Nephron (organoid): ENCODE data around the gene CCNT1.

Experiments used
- H3K27ac Mint-ChIP-seq, 3 experiments: 2 replicates each; pipeline ENCODE4 v1.8.0; 2020; ENCODE audit warnings: mixed read lengths in 3 of 3, mild to moderate bottlenecking in 2 of 3, moderate library complexity in 1 of 3
- H3K27me3 Mint-ChIP-seq: 2 replicates; pipeline ENCODE4 v1.8.0; 2021; ENCODE audit warnings: low read depth, mild to moderate bottlenecking, moderate library complexity, mixed read lengths
- H3K36me3 Mint-ChIP-seq: 2 replicates; pipeline ENCODE4 v1.8.0; 2020; ENCODE audit warnings: low read depth, mixed read lengths
- H3K4me1 Mint-ChIP-seq: 2 replicates; pipeline ENCODE4 v1.8.0; 2020; ENCODE audit warnings: mixed read lengths
- H3K4me3 Mint-ChIP-seq, 3 experiments: 2 replicates each; pipeline ENCODE4 v1.8.0; 2020; ENCODE audit warnings: mild to moderate bottlenecking in 3 of 3, mixed read lengths in 3 of 3, moderate library complexity in 2 of 3
- H3K9me3 Mint-ChIP-seq: 2 replicates; pipeline ENCODE4 v1.8.0; 2020; ENCODE audit warnings: mixed read lengths
- CTCF ChIP-seq, 3 experiments: fragments of 200-600 bp; sonication (generic); IDR thresholded peaks; one replicate each; pipeline ENCODE4 v1.5.0; 2021; ENCODE audit warnings: antibody characterized with exemption in 3 of 3; ENCODE audit not compliant: unreplicated experiment in 3 of 3

Gene CCNT1

GRCh38 chr12:48690436-48690835, 26.1 kb downstream of the CCNT1 start:
- H3K27me3 Mint-ChIP-seq = no peaks in the 10 kb centered on the region
- peaks cover 27% of the 10 kb centered on the region for H3K4me1 Mint-ChIP-seq
- peak overlapping the region; percentile 24 to 82 (median 44) for H3K27ac Mint-ChIP-seq
- no peaks in the 10 kb centered on the region for H3K9me3 Mint-ChIP-seq
- no peak for TF ChIP-seq CTCF (IDR thresholded peaks at IDR 0.05; ENCODE audit: unreplicated experiment in 3 of 3)
- H3K4me3 Mint-ChIP-seq = no peak overlapping the region
- peaks cover 62% of the 10 kb centered on the region for H3K36me3 Mint-ChIP-seq

- Mint-ChIP-seq H3K27me3 (no peaks in the 10 kb centered on the region), H3K4me1 (peaks cover 24% of the 10 kb centered on the region), H3K4me3 (no peak overlapping the region)
Measured at GRCh38 chr12:48688836-48689235, 27.7 kb downstream of the CCNT1 start.

GRCh38 chr12:48687592-48687991, 28.9 kb downstream of the CCNT1 start:
- no peak for TF ChIP-seq CTCF (IDR thresholded peaks at IDR 0.05; ENCODE audit: unreplicated experiment in 3 of 3)
- Mint-ChIP-seq H3K4me1 (peaks cover 24% of the 10 kb centered on the region), H3K36me3 (peaks cover 37% of the 10 kb centered on the region), H3K27me3 (no peaks in the 10 kb centered on the region), H3K27ac (no peak overlapping the region), H3K4me3 (no peak overlapping the region), H3K9me3 (no peaks in the 10 kb centered on the region)

More at GRCh38 chr12:48688836-48689235, 27.7 kb downstream of the CCNT1 start:
- no peak for TF ChIP-seq CTCF (IDR thresholded peaks at IDR 0.05; ENCODE audit: unreplicated experiment in 3 of 3)
- Mint-ChIP-seq H3K36me3 (peaks cover 49% of the 10 kb centered on the region), H3K27ac (peak overlapping the region in 1 of 3 experiments; percentile 31), H3K9me3 (no peaks in the 10 kb centered on the region)

GRCh38 chr12:48686615-48687334, 29.7 kb downstream of the CCNT1 start:
- H3K4me1 Mint-ChIP-seq = peaks cover 22% of the 10 kb centered on the region
- peaks cover 29% of the 10 kb centered on the region for H3K36me3 Mint-ChIP-seq
- no peaks in the 10 kb centered on the region for H3K9me3 Mint-ChIP-seq
- H3K27me3 Mint-ChIP-seq = no peaks in the 10 kb centered on the region
- TF ChIP-seq CTCF (IDR thresholded peaks at IDR 0.05; ENCODE audit: unreplicated experiment in 3 of 3) = no peak
- no peak overlapping the region for H3K27ac Mint-ChIP-seq
- H3K4me3 Mint-ChIP-seq = no peak overlapping the region

GRCh38 chr12:48686037-48686595, 30.4 kb downstream of the CCNT1 start:
- H3K27ac Mint-ChIP-seq = no peak overlapping the region
- H3K36me3 Mint-ChIP-seq = peaks cover 30% of the 10 kb centered on the region
- no peaks in the 10 kb centered on the region for H3K27me3 Mint-ChIP-seq
- H3K9me3 Mint-ChIP-seq = no peaks in the 10 kb centered on the region
- TF ChIP-seq CTCF (IDR thresholded peaks at IDR 0.05; ENCODE audit: unreplicated experiment in 3 of 3) = no peak
- peaks cover 21% of the 10 kb centered on the region for H3K4me1 Mint-ChIP-seq
- peak overlapping the region in 1 of 3 experiments; percentile 17 for H3K4me3 Mint-ChIP-seq

GRCh38 chr12:48683534-48683933, 33.0 kb downstream of the CCNT1 start:
- peaks cover 26% of the 10 kb centered on the region for H3K4me1 Mint-ChIP-seq
- no peak for TF ChIP-seq CTCF (IDR thresholded peaks at IDR 0.05; ENCODE audit: unreplicated experiment in 3 of 3)
- no peaks in the 10 kb centered on the region for H3K27me3 Mint-ChIP-seq
- no peaks in the 10 kb centered on the region for H3K9me3 Mint-ChIP-seq
- H3K4me3 Mint-ChIP-seq = peak overlapping the region; percentile 63 to 77 (median 72)
- no peak overlapping the region for H3K27ac Mint-ChIP-seq
- peaks cover 36% of the 10 kb centered on the region for H3K36me3 Mint-ChIP-seq
